NCI-H146 treated with DMSO at 0.1 percent for 48 hours (cell line): ENCODE measurements around the gene GALNT7.

Experiments used
- DNase-seq: peaks from one replicate; lab custom pipeline; 2025; ENCODE audit not compliant: unreplicated experiment; lab: John Stamatoyannopoulos, UW

The GALNT7 gene

GRCh38 chr4:173334891-173335752 is 166.5 kb downstream of the GALNT7 start:
- DNase-seq, result peak; percentile 83

- no peak for DNase-seq
Observed at GRCh38 chr4:173337463-173337862, 168.9 kb downstream of the GALNT7 start.

GRCh38 chr4:173343832-173344397 is 175.3 kb downstream of the GALNT7 start:
- DNase-seq, result no peak

- DNase-seq, result no peak
Observed at GRCh38 chr4:173345648-173346047, 177.0 kb downstream of the GALNT7 start.

DNA sequence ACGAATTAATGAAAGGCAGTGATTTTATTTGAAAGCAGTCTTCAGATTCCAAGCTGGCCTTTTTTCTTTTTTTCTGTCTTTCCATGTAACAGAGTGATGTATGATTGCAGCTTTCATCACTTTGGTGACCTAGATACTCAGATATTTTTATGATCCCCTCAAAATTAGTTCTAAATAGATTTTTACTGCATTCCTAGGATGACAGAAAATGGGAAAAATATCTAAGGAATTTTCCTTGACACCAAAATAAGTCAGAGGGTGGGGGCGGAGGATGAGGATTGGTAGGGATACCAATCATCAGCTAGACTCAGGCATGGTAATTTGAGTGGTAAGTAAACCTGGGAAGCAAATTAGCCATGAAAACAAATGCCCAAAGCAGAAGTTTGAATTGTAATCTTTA is 177.5 kb downstream of the GALNT7 start:
- DNase-seq, result no peak

GRCh38 chr4:173347467-173347866 is 178.9 kb downstream of the GALNT7 start:
- no peak for DNase-seq

DNA sequence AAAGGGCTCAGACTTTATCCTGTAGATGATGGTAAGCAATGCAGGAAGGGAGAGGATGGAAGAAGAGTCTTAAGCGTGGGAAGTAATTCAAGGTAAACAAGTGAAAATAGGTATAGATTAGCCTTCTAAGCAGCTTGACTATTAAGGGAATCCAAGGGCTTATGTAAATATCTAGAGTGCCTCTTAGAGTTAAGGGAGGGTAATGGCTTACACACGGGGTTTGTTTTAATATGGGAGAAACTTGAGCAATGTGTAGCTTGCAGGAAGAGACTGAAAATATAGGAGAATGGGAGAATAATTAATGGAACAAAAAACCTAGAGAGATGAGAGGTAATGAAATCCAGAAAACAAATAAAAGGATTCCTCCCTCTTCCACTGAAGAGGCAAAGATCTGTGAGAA is 189.3 kb downstream of the GALNT7 start:
- no peak for DNase-seq

DNA sequence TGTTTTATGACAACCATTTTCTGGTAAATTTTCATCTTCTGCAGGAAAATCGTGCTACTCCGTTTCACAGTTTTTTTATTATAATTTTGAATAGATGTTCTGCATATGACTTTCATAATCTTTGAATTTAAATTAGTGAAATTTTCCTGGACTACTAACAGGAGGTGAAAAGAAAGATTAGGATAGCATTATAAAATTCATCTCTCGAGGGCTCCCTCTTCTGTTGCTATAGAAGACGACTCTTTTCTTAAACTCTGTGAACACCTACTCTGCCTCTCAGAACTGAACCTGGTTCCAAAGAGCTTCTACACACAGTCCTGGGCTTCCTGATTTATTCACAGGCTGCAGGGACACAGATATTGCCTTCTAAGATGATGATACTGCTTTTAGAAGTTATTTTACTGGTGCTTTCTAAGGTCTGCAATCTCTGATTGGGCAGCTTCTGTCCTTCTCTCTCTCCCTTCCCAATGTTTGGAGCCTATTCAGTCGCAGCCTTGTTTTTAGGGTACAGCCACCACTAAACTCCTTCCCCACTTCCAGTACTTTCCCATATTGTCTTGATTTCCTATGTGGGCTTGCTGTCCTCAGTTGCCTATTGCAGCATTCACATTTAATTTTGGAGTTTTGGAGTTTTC is 192.1 kb downstream of the GALNT7 start:
- DNase-seq, result no peak

- DNase-seq, result no peak
Observed at GRCh38 chr4:173362666-173363065, 194.1 kb downstream of the GALNT7 start.

DNA sequence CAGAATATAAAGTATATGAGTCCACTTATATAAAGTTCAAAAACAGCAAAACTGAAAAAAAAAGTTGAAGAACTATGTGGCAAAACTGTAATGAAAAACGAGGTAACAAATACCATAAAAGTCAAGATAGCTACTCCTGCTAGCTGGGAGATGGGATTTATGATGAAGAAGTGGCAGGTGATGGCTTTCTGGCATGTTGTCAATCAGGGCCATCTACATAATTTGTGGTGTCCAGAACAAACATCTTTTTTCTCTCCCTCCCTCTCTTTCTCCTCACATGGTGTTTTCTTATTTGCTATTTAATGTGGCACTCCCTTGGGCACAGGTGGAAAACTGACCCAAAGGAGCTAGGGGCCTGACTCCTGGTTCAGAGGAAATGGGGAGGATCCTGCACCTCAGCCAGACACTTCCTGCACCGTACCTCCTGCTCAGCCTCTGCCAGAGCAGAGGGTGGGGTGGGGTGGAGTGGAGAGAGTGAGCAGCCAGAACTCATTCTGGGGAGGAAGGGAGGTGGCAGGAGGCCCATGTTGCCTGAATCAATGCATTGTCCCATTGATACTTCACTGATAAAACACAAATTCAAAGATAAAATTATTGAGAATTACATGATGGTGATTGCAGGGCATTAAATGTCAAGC is 196.9 kb downstream of the GALNT7 start:
- DNase-seq, result no peak

- DNase-seq, result no peak
Observed at GRCh38 chr4:173367285-173367684, 198.7 kb downstream of the GALNT7 start.

DNA sequence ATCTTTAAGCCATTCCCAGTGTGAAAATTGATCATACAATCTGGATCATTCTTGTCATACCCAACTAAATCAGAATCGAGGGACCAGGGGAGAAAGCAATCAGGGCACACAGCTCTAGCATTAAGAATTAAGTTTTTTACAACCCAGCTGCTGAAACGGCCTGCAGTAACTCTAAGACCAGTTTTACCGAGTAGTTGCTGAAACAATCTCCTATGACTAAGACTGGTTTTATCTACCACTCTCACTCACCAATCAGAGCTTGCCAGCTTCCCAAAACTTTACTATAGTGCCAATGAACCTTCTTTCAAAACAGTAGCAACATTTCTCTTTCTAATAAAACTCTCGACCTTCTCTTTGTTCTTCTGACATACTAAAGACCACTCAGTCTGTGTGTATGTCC is 199.3 kb downstream of the GALNT7 start:
- no peak for DNase-seq

DNA sequence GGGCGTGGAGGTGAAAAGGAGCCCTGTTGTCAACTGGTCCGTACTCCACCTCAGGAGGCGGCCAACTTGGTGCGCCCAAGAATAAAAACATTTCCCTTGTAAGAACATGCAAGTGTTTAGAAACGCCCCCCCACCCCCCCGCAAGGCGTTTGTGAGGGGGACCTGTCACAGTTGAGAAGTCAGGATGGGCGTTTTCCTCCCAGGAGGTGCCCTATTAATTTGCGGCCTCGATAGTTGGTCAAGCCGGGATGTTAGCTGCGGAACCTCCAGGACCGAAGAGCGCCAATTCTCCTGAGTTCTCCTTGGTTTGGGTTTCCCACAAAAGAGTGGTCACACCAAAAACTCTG is 201.5 kb downstream of the GALNT7 start:
- DNase-seq, result no peak

- DNase-seq, result peak; percentile 88
Observed at GRCh38 chr4:173370477-173371291, 202.1 kb downstream of the GALNT7 start, which contains the start of gene SAP30. Gene SAP30, plus strand, starts transcription at chr4:173370954. Its CDS starts 229 bp downstream, at chr4:173371183.

GRCh38 chr4:173371292-173372192 is 202.9 kb downstream of the GALNT7 start:
- DNase-seq, result peak; percentile 17
